GM19324 (cell line): ENCODE measurements around the gene SEC16A.
"Not testable (repeated sequence)": the region's sequence is repeated elsewhere in the genome, so short reads cannot be mapped to it uniquely, and the experiment has no call there.

Source experiments
- ATAC-seq: cut with Tn5 transposase; IDR thresholded peaks from one replicate; pipeline ENCODE4 v1.9.1; 2021; ENCODE audit warnings: mild to moderate bottlenecking, moderate library complexity; ENCODE audit not compliant: unreplicated experiment, low FRiP score

SEC16A gene

GRCh38 chr9:136405904-136406303 is 76.9 kb downstream of the SEC16A start:
- ATAC-seq: not testable (repeated sequence)

GRCh38 chr9:136405481-136405880 is 77.4 kb downstream of the SEC16A start:
- no peak for ATAC-seq

- ATAC-seq: no peak
These were observed 78.1 kb downstream of the SEC16A start for GRCh38 chr9:136404801-136405136.

- ATAC-seq: no peak
These were observed 78.7 kb downstream of the SEC16A start for GRCh38 chr9:136403915-136404800.

- no peak for ATAC-seq
These were observed 79.3 kb downstream of the SEC16A start for GRCh38 chr9:136403538-136403914.

- ATAC-seq: no peak
These were observed 80.8 kb downstream of the SEC16A start for GRCh38 chr9:136402067-136402466.

GRCh38 chr9:136401173-136401922 is 81.5 kb downstream of the SEC16A start:
- ATAC-seq: no peak

GRCh38 chr9:136400038-136400834 is 82.6 kb downstream of the SEC16A start, which contains the start of gene SNAPC4:
TSS of gene SNAPC4 (minus strand) at chr9:136400170. CDS start at chr9:136398428, 1,742 bp downstream.
- peak; percentile 79 for ATAC-seq

- ATAC-seq: peak; percentile 22
These were observed 83.4 kb downstream of the SEC16A start for GRCh38 chr9:136399176-136400037.

GRCh38 chr9:136398286-136398685 is 84.6 kb downstream of the SEC16A start:
- no peak for ATAC-seq

- ATAC-seq: no peak
These were observed 85.2 kb downstream of the SEC16A start for GRCh38 chr9:136397643-136398042.

GRCh38 chr9:136396219-136396515 is 86.7 kb downstream of the SEC16A start:
- ATAC-seq: no peak

- no peak for ATAC-seq
These were observed 87.3 kb downstream of the SEC16A start for GRCh38 chr9:136395345-136396218.

GRCh38 chr9:136395020-136395340 is 87.9 kb downstream of the SEC16A start:
- no peak for ATAC-seq

- ATAC-seq: no peak
These were observed 88.4 kb downstream of the SEC16A start for GRCh38 chr9:136394312-136395019.

GRCh38 chr9:136393531-136393930 is 89.3 kb downstream of the SEC16A start:
- ATAC-seq: no peak

GRCh38 chr9:136392538-136393449 is 90.0 kb downstream of the SEC16A start:
- ATAC-seq: no peak
